ENCODE results near the gene CHRNA3.

CHRNA3 gene

DNA sequence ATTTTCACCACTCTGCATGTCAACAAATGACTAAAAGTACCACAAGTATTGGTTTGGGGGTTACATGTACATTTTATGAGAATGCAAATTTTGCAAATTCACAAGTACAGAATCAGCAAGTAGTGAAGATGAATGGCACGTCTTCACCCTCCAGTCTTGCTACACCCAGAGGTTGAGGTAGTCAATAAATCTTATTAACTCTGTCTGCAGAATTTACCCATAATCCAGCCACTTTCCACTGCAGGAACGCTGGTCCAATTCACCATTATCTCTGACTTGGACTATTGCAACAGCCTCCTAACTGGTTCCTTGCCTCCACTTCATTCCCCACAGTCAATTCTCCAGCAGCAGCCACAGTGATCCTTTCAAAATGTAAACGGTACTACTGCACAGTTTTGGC, 70.0 kb downstream of the CHRNA3 start:
- DNase-seq, result no peak

GRCh38 chr15:78550194-78550593, 70.6 kb downstream of the CHRNA3 start:
- no peak for DNase-seq

Measured in NCI-H2227 treated with DMSO at 0.1 percent for 48 hours (cell line).